Smooth muscle cell (in vitro differentiated cells): ENCODE results near the gene EGFL7. TPM values are rescaled to one million over a fixed set of nuclear protein-coding genes. Genes with fewer than 3 reads are reported as not detected.

Experiments used
- DNase-seq: peaks from one replicate; lab custom pipeline; 2025; ENCODE audit not compliant: unreplicated experiment; lab: John Stamatoyannopoulos, UW
- H2AFZ ChIP-seq: fragments of 200-600 bp; sonication (generic); 2 replicates; pipeline ENCODE4 v1.6.0; 2016; ENCODE audit warnings: antibody characterized with exemption, low read depth, mild to moderate bottlenecking
- H3F3A ChIP-seq: fragments of 200-600 bp; sonication (generic); 2 replicates; pipeline ENCODE4 v1.6.0; 2017; ENCODE audit warnings: antibody characterized with exemption, low read depth
- H3K27ac ChIP-seq: fragments of 200-600 bp; sonication (generic); 2 replicates; pipeline ENCODE4 v1.5.1; 2016; ENCODE audit warnings: low read depth, mild to moderate bottlenecking
- H3K27me3 ChIP-seq: fragments of 200-600 bp; sonication (generic); 2 replicates; pipeline ENCODE4 v1.6.1; 2016; ENCODE audit warnings: low read depth, mild to moderate bottlenecking
- H3K36me3 ChIP-seq: fragments of 200-600 bp; sonication (generic); 2 replicates; pipeline ENCODE4 v1.5.1; 2016; ENCODE audit warnings: low read depth
- H3K4me1 ChIP-seq: fragments of 200-600 bp; sonication (generic); 2 replicates; pipeline ENCODE4 v1.5.1; 2016; ENCODE audit warnings: low read depth
- H3K4me2 ChIP-seq: fragments of 200-600 bp; sonication (generic); 2 replicates; pipeline ENCODE4 v1.6.0; 2016; ENCODE audit warnings: mild to moderate bottlenecking
- H3K4me3 ChIP-seq: fragments of 200-600 bp; sonication (generic); 2 replicates; pipeline ENCODE4 v1.5.1; 2016; ENCODE audit warnings: mild to moderate bottlenecking
- H3K79me2 ChIP-seq: fragments of 200-600 bp; sonication (generic); 2 replicates; pipeline ENCODE4 v1.6.0; 2016; ENCODE audit warnings: low read depth, mild to moderate bottlenecking
- H3K9ac ChIP-seq: fragments of 200-600 bp; sonication (generic); 2 replicates; pipeline ENCODE4 v1.6.0; 2016; ENCODE audit warnings: low read depth
- H3K9me3 ChIP-seq: fragments of 200-600 bp; sonication (generic); replicated peaks from 2 replicates; pipeline ENCODE4 v1.5.1; 2016; ENCODE audit warnings: low read depth
- H4K20me1 ChIP-seq: fragments of 200-600 bp; sonication (generic); 2 replicates; pipeline ENCODE4 v1.6.0; 2016; ENCODE audit warnings: low read depth
- WGBS: methylation state at CpG from one replicate; pipeline ENCODE4 v1.1.7; 2016; ENCODE audit warnings: low lambda C conversion rate; 5-methylcytosine and 5-hydroxymethylcytosine counted together
- polyA plus RNA-seq: library from polyadenylated mRNA; unstranded; fragments of >200 nt; fragmentation: Nextera tagmentation; extraction: Ambion mirVana; gene quantifications from 2 replicates; pipeline ENCODE4 v1.2.1, GENCODE V29; 2016
- total RNA-seq: library from RNA; depleted of rRNA; stranded (reverse); fragments of >200 nt; gene quantifications from 2 replicates; pipeline ENCODE4 v1.2.3, GENCODE V29; 2014
- TF ChIP-seq, protein P1 (sequence below): fragments of 200-600 bp; sonication (generic); IDR thresholded peaks from 2 replicates; pipeline ENCODE4 v1.5.1; 2017; ENCODE audit warnings: borderline replicate concordance, mild to moderate bottlenecking, antibody characterized with exemption; ENCODE audit not compliant: insufficient read depth, poor library complexity, severe bottlenecking

EGFL7 gene
- total and polyA plus RNA-seq, 2 experiments from 2014 or later, result 61.8 to 239 TPM

DNA sequence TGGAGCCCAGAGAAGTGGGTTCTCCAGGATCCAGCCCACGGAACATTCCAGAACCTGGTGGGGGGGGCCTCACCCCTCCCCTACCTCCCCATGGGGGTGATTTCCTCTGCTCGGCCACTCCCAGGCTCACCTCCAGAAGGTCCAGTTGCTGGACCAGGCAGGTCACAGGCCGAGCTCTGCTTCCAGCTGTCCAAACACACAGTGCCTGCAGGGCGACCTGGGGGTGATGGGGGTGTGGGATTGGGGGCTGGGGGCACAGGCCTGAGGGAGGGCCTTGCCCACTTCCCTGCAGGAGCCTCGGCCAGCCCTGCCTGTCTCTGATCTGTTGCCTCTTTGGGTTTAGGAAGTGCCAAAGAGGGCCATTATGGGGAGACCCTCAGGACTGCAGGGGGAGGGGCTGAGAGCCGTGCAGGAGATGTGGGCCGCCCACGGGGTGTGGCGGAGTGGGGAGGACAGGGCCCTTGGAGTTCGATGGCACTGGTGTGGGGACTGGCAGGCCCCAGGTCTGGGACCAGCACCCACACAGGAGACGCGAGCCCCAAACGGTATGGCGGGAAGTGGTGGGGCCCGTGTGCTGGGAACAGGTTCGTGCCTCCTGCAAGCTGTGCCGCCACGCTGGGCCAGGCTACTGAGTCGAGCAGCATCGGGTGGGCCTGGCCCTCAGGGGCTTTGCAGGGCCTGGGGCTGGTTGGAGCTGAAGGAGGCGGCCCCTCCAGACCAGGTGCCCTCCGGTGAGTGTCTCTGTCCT, 45.6 kb upstream of the EGFL7 start:
- TF ChIP-seq, protein P1, sequence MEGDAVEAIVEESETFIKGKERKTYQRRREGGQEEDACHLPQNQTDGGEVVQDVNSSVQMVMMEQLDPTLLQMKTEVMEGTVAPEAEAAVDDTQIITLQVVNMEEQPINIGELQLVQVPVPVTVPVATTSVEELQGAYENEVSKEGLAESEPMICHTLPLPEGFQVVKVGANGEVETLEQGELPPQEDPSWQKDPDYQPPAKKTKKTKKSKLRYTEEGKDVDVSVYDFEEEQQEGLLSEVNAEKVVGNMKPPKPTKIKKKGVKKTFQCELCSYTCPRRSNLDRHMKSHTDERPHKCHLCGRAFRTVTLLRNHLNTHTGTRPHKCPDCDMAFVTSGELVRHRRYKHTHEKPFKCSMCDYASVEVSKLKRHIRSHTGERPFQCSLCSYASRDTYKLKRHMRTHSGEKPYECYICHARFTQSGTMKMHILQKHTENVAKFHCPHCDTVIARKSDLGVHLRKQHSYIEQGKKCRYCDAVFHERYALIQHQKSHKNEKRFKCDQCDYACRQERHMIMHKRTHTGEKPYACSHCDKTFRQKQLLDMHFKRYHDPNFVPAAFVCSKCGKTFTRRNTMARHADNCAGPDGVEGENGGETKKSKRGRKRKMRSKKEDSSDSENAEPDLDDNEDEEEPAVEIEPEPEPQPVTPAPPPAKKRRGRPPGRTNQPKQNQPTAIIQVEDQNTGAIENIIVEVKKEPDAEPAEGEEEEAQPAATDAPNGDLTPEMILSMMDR, result no peak
- DNase-seq, result no peak
- H3K4me2 ChIP-seq, result no peak overlapping the region
- H3K9me3 ChIP-seq, result no peaks in the 10 kb centered on the region
- H3K9ac ChIP-seq, result no peak overlapping the region
- H2AFZ ChIP-seq, result no peak overlapping the region
- no peaks in the 10 kb centered on the region for H3K36me3 ChIP-seq
- WGBS, result 90% methylated on average over 22 of the region's 22 CpGs
- H3K4me1 ChIP-seq, result peaks cover 10% of the 10 kb centered on the region
- H3F3A ChIP-seq, result no peaks in the 10 kb centered on the region
- no peaks in the 10 kb centered on the region for H3K79me2 ChIP-seq
- H3K4me3 ChIP-seq, result no peak overlapping the region
- H4K20me1 ChIP-seq, result no peaks in the 10 kb centered on the region
- H3K27me3 ChIP-seq, result no peaks in the 10 kb centered on the region
- no peak overlapping the region for H3K27ac ChIP-seq

DNA sequence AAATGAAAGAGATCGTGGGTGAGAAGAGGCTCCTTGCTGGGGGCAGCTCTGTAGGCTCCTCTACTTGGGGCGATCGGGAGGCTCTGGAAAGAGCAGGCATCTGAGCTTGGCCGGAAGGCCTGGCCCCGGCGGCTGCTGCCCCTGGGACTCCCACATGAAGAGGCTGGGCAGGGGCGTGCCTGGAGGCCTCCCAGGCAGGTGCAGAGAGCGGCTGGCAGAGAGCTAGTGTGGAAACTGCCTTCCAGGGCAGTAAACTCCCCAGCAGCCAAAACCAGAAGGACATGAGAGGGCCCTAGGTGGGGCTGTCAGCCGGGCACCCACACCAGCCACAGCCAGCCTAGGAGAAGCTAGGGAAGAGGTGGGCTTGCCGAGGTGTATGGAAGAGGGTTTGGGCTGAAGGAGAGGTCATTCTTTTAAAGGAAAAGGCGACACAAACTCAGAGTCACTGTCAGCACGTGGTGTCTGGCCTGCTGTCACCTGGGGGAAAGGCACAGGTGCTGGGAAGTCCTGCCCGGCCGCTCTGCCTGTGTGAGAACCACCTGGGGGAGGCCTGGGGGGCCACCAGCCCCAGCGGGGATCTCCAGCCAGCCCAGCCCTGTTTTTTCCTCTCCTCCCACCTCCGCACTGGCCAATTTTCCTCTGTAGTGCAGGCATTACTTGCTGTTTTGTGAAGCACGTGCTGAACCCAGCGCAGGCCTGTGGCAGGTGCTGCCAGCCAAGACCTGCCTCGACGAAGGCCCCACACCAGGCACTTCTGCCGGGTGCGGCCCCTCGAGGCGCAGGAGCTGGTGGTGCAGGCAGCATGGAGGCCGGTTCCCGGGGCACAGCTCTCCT, 44.8 kb upstream of the EGFL7 start:
- Histone ChIP-seq H4K20me1 (no peaks in the 10 kb centered on the region), H3K36me3 (no peaks in the 10 kb centered on the region), H3K9ac (no peak overlapping the region), H3K4me3 (no peak overlapping the region), H3K27me3 (no peaks in the 10 kb centered on the region), H3F3A (no peaks in the 10 kb centered on the region), H3K79me2 (no peaks in the 10 kb centered on the region), H3K9me3 (no peaks in the 10 kb centered on the region), H2AFZ (no peak overlapping the region), H3K27ac (no peak overlapping the region), H3K4me1 (peaks cover 10% of the 10 kb centered on the region), H3K4me2 (no peak overlapping the region)
- 87% methylated on average over 26 of the region's 26 CpGs for WGBS
- TF ChIP-seq, protein P1, result no peak
- DNase-seq, result no peak

DNA sequence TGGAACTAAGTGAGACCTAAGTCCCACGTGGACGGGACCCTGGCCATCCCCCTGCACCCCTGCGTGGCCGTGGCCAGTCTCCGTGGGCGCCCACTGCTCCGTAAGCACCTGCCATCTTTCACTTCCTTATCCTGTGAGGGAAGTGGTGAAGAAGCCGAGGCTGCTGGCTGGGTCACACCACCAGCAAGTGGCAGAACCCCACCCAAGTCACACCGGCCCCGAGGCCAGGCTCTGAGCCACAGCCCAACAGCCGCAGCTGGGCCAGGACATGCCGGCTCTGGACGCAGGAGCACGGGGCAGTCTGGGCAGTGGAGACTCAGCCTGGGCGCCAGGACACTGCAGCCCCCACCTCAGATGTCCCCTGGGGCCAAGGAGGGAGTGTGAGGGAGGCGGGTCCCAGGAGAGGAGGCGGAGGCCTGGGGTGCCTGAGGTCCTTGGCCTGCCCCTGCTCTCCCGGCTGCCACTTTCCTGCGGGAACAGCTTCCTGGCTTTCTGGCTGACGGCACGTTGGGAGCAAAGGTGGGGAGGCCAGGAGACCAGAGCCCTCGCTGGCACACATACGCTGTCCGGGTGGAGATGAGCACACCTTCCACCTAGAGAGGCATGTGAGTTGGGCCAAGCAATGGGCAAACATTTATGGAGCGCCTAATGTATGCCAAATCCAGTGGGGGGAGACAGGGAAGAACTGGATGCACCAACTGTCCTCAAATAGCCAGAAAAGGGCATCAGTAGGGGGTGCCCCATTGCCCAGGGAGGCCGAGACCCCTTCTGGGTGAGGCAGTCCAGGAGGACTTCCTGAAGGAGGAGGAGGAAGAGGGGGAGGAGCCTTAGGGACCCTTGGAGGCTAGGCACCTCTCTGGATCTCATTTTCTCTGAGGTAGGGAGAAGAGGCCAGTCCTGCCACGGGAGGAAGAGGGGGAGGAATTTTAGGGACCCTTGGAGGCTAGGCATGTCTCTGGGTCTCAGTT, 43.9 kb upstream of the EGFL7 start:
- Histone ChIP-seq H3K79me2 (no peaks in the 10 kb centered on the region), H2AFZ (no peak overlapping the region), H3K4me3 (no peak overlapping the region), H3K9ac (no peak overlapping the region), H3K27me3 (no peaks in the 10 kb centered on the region), H4K20me1 (no peaks in the 10 kb centered on the region), H3F3A (no peaks in the 10 kb centered on the region), H3K27ac (no peak overlapping the region), H3K4me1 (peaks cover 6% of the 10 kb centered on the region), H3K4me2 (no peak overlapping the region), H3K9me3 (no peaks in the 10 kb centered on the region), H3K36me3 (no peaks in the 10 kb centered on the region)
- TF ChIP-seq, protein P1, result no peak
- DNase-seq, result no peak
- WGBS, result 87% methylated on average over 27 of the region's 27 CpGs
